A549 (cell line): ENCODE measurements around the gene TOM1L2. TPM values are rescaled to one million over a fixed set of nuclear protein-coding genes. Genes with fewer than 3 reads are reported as not detected.
"Not testable (repeated sequence)": the region's sequence is repeated elsewhere in the genome, so short reads cannot be mapped to it uniquely, and the experiment has no call there.

Experiments
- ATAC-seq, 2 experiments: fragments of 200-7000 bp in 1 of 2; fragments of >200 bp in 1 of 2; cut with Nextera tagmentation in 1 of 2; cut with Tn5 transposase in 1 of 2; 3 replicates each; pipeline versions ENCODE4 v1.8.0 to v1.9.1; 2018 to 2020; ENCODE audit warnings: mild to moderate bottlenecking in 1 of 2, moderate library complexity in 1 of 2
- CTCF ChIA-PET: fragments of 300-600 bp; sonication (Branson Sonifier 250); formaldehyde crosslinking; extraction: SDS; loops from one replicate; lab custom pipeline; 2021; ENCODE audit warnings: antibody characterized with exemption, inconsistent platforms; lab: Yijun Ruan, JAX
- POLR2A ChIA-PET: fragments of 350-600 bp; formaldehyde crosslinking; extraction: SDS; loops from one replicate; lab custom pipeline; 2021; ENCODE audit warnings: antibody characterized with exemption, inconsistent platforms; lab: Yijun Ruan, JAX
- DNase-seq, 2 experiments: peaks; one replicate each; pipeline versions ENCODE4 v3.0.0 to v3.0.0-alpha.2; 2011 to 2016; ENCODE audit warnings: low read depth in 1 of 2, low spot score in 1 of 2
- FAIRE-seq: peaks from 2 replicates; lab custom pipeline; 2011; peaks lifted over from hg19 to GRCh38; lab: Jason Lieb, UNC
- H3K27ac ChIP-seq, 2 experiments: fragments of >200 bp; sonication (Bioruptor Twin); formaldehyde crosslinking; 3 replicates each; pipeline ENCODE4 v1.5.1; 2016 to 2017
- H3K4me1 ChIP-seq: fragments of >200 bp; sonication (Bioruptor Twin); formaldehyde crosslinking; 3 replicates; pipeline ENCODE4 v1.6.1; 2016
- H3K4me2 ChIP-seq: fragments of >200 bp; sonication (Bioruptor Twin); formaldehyde crosslinking; 3 replicates; pipeline ENCODE4 v1.6.1; 2016
- H3K4me3 ChIP-seq: fragments of >200 bp; sonication (Bioruptor Twin); formaldehyde crosslinking; 3 replicates; pipeline ENCODE4 v1.5.1; 2016
- H3K9me3 ChIP-seq: fragments of >200 bp; sonication (Bioruptor Twin); formaldehyde crosslinking; 3 replicates; pipeline ENCODE4 v1.6.1; 2016
- ATOH8 ChIP-seq: fragments of 250-450 bp; sonication (Bioruptor Pico); IDR thresholded peaks from 2 replicates; pipeline ENCODE4 v1.5.0; 2020; ENCODE audit warnings: low read depth, mild to moderate bottlenecking, moderate library complexity
- CHD4 ChIP-seq: fragments of 200-600 bp; sonication (generic); IDR thresholded peaks from 2 replicates; pipeline ENCODE4 v1.6.1; 2016; ENCODE audit warnings: antibody characterized with exemption, mild to moderate bottlenecking, borderline replicate concordance
- E2F6 ChIP-seq: IDR thresholded peaks from 2 replicates; pipeline ENCODE4 v1.6.1; 2012; ENCODE audit warnings: low read depth, borderline replicate concordance
- FOSB ChIP-seq: fragments of 250-450 bp; sonication (Bioruptor Pico); IDR thresholded peaks from 2 replicates; pipeline ENCODE4 v1.5.0; 2020; ENCODE audit warnings: mild to moderate bottlenecking, moderate library complexity
- HDAC2 ChIP-seq: fragments of 200-600 bp; sonication (generic); IDR thresholded peaks from 2 replicates; pipeline ENCODE4 v1.6.1; 2016
- HES2 ChIP-seq: fragments of >200 bp; sonication (Bioruptor Twin); formaldehyde crosslinking; IDR thresholded peaks from 2 replicates; pipeline ENCODE4 v1.6.1; 2016
- HEYL ChIP-seq: fragments of 250-450 bp; sonication (Bioruptor Pico); IDR thresholded peaks from 2 replicates; pipeline ENCODE4 v1.8.0; 2021; ENCODE audit warnings: mild to moderate bottlenecking, moderate library complexity
- HOXA7 ChIP-seq: fragments of 250-450 bp; sonication (Bioruptor Pico); IDR thresholded peaks from 2 replicates; pipeline ENCODE4 v1.5.0; 2020; ENCODE audit warnings: mild to moderate bottlenecking, moderate library complexity
- JUN ChIP-seq, 2 experiments: fragments of >200 bp; sonication (Bioruptor Twin); formaldehyde crosslinking; IDR thresholded peaks; 2 replicates in 1 of 2; 3 replicates in 1 of 2; pipeline ENCODE4 v1.6.1; 2016 to 2017
- JUNB ChIP-seq: fragments of >200 bp; sonication (Bioruptor Twin); formaldehyde crosslinking; IDR thresholded peaks from 2 replicates; pipeline ENCODE4 v1.6.1; 2016
- KDM1A ChIP-seq: fragments of 200-600 bp; sonication (generic); IDR thresholded peaks from 2 replicates; pipeline ENCODE4 v1.6.1; 2016; ENCODE audit warnings: low read depth, mild to moderate bottlenecking
- MAX ChIP-seq: IDR thresholded peaks from 2 replicates; pipeline ENCODE4 v1.6.1; 2012
- PHF8 ChIP-seq: fragments of 200-600 bp; sonication (generic); IDR thresholded peaks from 2 replicates; pipeline ENCODE4 v1.6.1; 2016; ENCODE audit warnings: low read depth, mild to moderate bottlenecking, antibody characterized with exemption, moderate library complexity, borderline replicate concordance
- RCOR1 ChIP-seq: fragments of 150-350 bp; IDR thresholded peaks from 2 replicates; pipeline ENCODE4 v1.6.1; 2014; ENCODE audit warnings: antibody characterized with exemption, low read length, low read depth
- SREBF2 ChIP-seq: fragments of 450-650 bp; IDR thresholded peaks from 2 replicates; pipeline ENCODE4 v1.6.1; 2014; ENCODE audit warnings: mild to moderate bottlenecking, moderate library complexity
- ZC3H11A ChIP-seq: fragments of 450-650 bp; IDR thresholded peaks from 2 replicates; pipeline ENCODE4 v1.6.1; 2014; ENCODE audit warnings: antibody characterized with exemption, mild to moderate bottlenecking
- WGBS: methylation state at CpG from one replicate; pipeline ENCODE4 v1.1.6; 2017; ENCODE audit errors: missing lambda C conversion rate; 5-methylcytosine and 5-hydroxymethylcytosine counted together
- polyA plus RNA-seq, 4 experiments: library from polyadenylated mRNA; depleted of rRNA in 3 of 4; stranded (reverse); fragments of >200 nt; fragmentation: RNase III in 1 of 4; extraction: RNeasy Plus Mini Kit Qiagen cat#74134 plus additional on column Dnase treatment in 1 of 4; gene quantifications; 2 replicates in 3 of 4; 3 replicates in 1 of 4; pipeline ENCODE4 v1.2.3, GENCODE V29; 2011 to 2017

TOM1L2 gene
- polyA plus RNA-seq, 2 of the 4 experiments (the other 2 are of a cell fraction): 19.2 to 24.7 TPM

GRCh38 chr17:17809531-17810083 is 162.6 kb downstream of the TOM1L2 start:
- WGBS: 85% methylated on average over 40 of the region's 52 CpGs
- ATAC-seq: no peak
- Histone ChIP-seq H3K4me3 (no peak overlapping the region), H3K4me2 (no peak overlapping the region), H3K27ac (peak overlapping the region in 1 of 2 experiments; percentile 50; a peak in 3 of 6 replicates), H3K9me3 (no peaks in the 10 kb centered on the region), H3K4me1 (peaks cover 45% of the 10 kb centered on the region)
- FAIRE-seq: no peak
- no peak for DNase-seq
- no peak for TF ChIP-seq ZC3H11A
- TF ChIP-seq PHF8: no peak
- TF ChIP-seq ATOH8: 0 out of 2 replicates have a peak, but pooled peaks have one; percentile 13
- TF ChIP-seq JUN (IDR thresholded peaks at IDR 0.05): 0 out of 5 replicates have a peak, but pooled peaks of 1 of the 2 experiments have one; percentile 17
- no peak for TF ChIP-seq HES2
- TF ChIP-seq FOSB: no peak
- no peak for TF ChIP-seq KDM1A
- ChIA-PET CTCF (interaction anchor here (0.5 to 30.5 kb wide), 15 partner anchors 12 to 325 kb away, joined by 3 to 859 read pairs (median 4); partner anchors contain the start of genes RAI1 and SREBF1), POLR2A (interaction anchor here (5.2 kb wide), 1 partner anchor 27 kb away, joined by 38 read pairs; the partner anchor contains the start of gene SREBF1)

GRCh38 chr17:17808706-17809432 is 163.3 kb downstream of the TOM1L2 start:
- peak in 1 of 2 experiments; percentile 64 for DNase-seq
- WGBS: 70% methylated on average over 14 of the region's 15 CpGs
- no peak for FAIRE-seq
- peaks cover 44% of the 10 kb centered on the region for H3K4me1 ChIP-seq
- ATAC-seq: no peak
- no peak overlapping the region for H3K4me2 ChIP-seq
- no peaks in the 10 kb centered on the region for H3K9me3 ChIP-seq
- no peak overlapping the region for H3K4me3 ChIP-seq
- H3K27ac ChIP-seq: 0 out of 6 replicates have a peak overlapping the region, but pooled peaks of 1 of the 2 experiments have one; percentile 8
- ChIA-PET CTCF (interaction anchor here (0.5 to 30.5 kb wide), 14 partner anchors 12 to 326 kb away, joined by 3 to 859 read pairs (median 4); partner anchors contain the start of genes RAI1 and SREBF1), POLR2A (interaction anchor here (5.2 kb wide), 1 partner anchor 28 kb away, joined by 38 read pairs; the partner anchor contains the start of gene SREBF1)
- TF ChIP-seq RCOR1: peak; percentile 68; the same call in 1 of the 2 replicates
- TF ChIP-seq CHD4: peak; percentile 86
- 0 out of 2 replicates have a peak, but pooled peaks have one; percentile 53 for TF ChIP-seq HOXA7
- TF ChIP-seq KDM1A: peak; percentile 99
- no peak for TF ChIP-seq E2F6
- TF ChIP-seq MAX: 0 out of 2 replicates have a peak, but pooled peaks have one; percentile 32
- TF ChIP-seq JUNB: no peak
- TF ChIP-seq ATOH8: no peak
- 0 out of 2 replicates have a peak, but pooled peaks have one; percentile 10 for TF ChIP-seq HEYL
- TF ChIP-seq FOSB: 0 out of 2 replicates have a peak, but pooled peaks have one; percentile 42
- no peak for TF ChIP-seq SREBF2
- peak; percentile 77; the same call in 1 of the 2 replicates for TF ChIP-seq HDAC2
- TF ChIP-seq JUN (IDR thresholded peaks at IDR 0.05): no peak

GRCh38 chr17:17808200-17808599 is 164.0 kb downstream of the TOM1L2 start:
- not testable (repeated sequence) for H3K4me3 ChIP-seq, H3K9me3 ChIP-seq, ATAC-seq, DNase-seq, H3K4me2 ChIP-seq, FAIRE-seq
- Histone ChIP-seq H3K4me1 (peaks cover 44% of the 10 kb centered on the region), H3K27ac (peak overlapping the region in 1 of 2 experiments; percentile 57; a peak in 3 of 6 replicates)
- 91% methylated on average over 5 of the region's 5 CpGs for WGBS
- POLR2A ChIA-PET: interaction anchor here (5.2 kb wide), 1 partner anchor 29 kb away, joined by 38 read pairs; the partner anchor contains the start of gene SREBF1
- CTCF ChIA-PET: interaction anchor here (1.1 to 30.5 kb wide), 10 partner anchors 8 to 226 kb away, joined by 3 to 859 read pairs (median 4); partner anchors contain the start of genes RAI1 and SREBF1
